Kasumi-1 (cell line): ENCODE results near the gene ATP5F1D.

ENCODE experiments used
- DNase-seq, 2 experiments: peaks; one replicate each; lab custom pipeline; 2025; lab: John Stamatoyannopoulos, UW

Gene ATP5F1D

DNA sequence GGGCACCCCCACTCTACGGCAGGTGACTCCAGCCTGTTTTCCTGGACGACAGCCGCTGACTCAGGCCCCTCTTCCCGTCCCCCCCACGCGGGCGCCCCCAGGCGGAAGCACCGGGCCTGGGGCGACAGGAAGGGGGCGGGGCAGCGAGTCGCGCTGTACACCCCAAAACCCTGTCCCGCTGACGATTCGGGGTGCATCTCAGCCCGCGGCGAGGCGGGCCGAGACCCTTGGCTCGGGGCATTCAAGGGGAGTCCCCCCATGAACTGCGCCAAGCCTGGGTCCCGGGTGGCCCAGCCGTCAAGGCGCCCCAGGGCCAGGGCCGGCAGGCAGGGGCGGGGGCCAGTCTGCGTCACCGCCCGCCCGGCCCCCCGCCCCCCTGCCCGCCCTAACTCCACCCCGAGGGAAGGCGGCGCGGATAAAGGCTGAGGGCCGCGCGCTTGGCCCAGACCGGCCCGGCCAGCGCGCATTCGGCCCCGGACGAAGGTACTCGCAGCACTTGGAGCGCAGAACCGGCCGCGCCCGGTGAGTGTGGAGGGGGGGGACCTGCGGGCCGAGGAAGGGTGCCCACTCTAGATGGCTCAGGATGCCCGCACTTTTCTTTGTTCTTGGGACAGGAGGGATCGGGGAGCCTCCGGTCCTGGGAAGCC is 6.7 kb downstream of the ATP5F1D start, which contains the start of gene MIDN:
Gene MIDN (plus strand): TSS at position 445 of the 647 bp plus-strand sequence. CDS start 1,714 bp downstream, outside the sequence.
- DNase-seq, result peak; percentile 57 to 69

GRCh38 chr19:1248786-1249297 is 7.3 kb downstream of the ATP5F1D start:
- peak; percentile 57 to 69 for DNase-seq

GRCh38 chr19:1249298-1249989 is 7.9 kb downstream of the ATP5F1D start:
- DNase-seq, result peak; percentile 90

GRCh38 chr19:1249990-1250436 is 8.5 kb downstream of the ATP5F1D start:
- no peak for DNase-seq

DNA sequence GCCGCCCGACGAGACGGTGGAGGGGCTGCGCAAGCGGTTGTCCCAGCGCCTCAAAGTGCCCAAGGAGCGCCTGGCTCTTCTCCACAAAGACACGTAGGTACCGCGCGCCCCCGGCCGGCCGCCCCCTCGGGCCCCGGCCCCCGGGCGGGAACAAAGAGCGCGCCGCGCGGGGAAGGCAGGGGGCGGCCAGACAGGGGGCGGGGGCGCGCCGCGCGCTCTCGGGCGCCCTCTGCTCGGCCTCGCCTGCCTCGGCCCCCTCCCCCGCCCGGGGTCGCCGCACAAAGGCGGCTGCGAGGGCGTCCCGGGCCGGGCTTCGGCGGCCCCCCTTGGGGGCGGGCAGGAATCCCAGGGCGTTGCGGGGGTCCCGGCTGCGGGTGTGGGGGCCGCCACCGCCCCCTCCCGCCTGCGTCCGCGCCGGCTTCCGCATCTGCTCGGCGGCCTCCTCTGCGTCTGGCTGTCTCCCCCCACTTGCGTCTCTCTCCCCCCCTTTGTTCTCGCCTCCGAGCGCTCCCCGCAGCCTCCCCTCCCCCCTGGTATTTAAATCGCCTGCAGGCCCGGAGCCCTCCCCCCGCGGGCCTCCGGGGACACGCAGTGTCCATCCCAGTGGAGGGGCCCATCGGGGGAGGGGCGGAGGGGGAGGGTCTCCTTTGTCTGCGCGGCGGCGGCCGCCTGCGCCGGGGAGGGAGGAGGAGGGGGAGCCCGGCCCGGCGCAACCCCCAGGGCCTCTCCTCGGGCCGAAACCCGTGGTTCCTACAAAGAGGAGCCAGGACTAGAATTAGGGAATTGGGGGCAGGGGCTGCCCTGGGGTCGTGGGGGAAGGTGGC is 9.1 kb downstream of the ATP5F1D start:
- DNase-seq, result peak; percentile 45 to 54

DNA sequence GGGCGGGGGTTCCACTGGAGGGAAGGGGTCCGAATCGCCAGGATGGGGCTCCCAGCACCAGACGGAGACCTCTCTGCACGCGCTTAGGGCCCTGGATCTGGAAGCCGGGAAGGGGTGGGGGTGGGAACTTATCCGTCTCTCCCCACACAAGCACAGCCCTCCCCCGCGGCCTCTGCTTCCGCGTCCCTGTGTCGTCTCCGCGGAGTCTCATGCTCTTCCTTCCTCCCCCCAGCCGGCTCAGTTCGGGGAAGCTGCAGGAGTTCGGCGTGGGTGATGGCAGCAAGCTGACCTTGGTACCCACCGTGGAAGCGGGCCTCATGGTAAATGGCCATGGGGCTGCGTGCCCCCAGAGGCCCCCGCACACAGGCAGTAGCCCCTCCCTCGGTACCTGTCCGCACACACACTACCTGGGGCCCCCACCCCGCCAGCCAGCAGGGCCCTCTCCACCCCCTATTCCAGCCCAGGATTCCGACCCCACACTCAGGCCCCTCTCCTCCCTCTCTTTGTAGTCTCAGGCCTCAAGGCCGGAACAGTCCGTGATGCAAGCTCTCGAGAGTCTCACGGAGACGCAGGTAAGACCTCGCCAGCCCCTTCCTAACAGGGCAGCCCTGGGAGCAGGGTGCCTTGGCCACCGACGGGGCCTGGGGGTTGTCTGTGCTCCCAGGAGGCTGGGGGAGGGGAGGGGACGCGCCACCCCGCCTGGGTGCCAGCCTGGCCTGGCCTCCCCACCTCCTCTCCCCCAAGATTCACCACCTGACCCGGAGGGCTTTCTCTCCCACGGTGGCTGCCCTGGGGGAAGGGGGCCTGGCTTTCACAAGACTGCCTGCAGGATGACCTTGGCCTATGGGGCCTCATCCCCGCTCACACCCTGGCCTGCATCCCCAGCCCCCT is 10.0 kb downstream of the ATP5F1D start:
- peak; percentile 63 to 84 for DNase-seq

GRCh38 chr19:1252221-1252820 is 10.8 kb downstream of the ATP5F1D start:
- peak; percentile 86 to 90 for DNase-seq

DNA sequence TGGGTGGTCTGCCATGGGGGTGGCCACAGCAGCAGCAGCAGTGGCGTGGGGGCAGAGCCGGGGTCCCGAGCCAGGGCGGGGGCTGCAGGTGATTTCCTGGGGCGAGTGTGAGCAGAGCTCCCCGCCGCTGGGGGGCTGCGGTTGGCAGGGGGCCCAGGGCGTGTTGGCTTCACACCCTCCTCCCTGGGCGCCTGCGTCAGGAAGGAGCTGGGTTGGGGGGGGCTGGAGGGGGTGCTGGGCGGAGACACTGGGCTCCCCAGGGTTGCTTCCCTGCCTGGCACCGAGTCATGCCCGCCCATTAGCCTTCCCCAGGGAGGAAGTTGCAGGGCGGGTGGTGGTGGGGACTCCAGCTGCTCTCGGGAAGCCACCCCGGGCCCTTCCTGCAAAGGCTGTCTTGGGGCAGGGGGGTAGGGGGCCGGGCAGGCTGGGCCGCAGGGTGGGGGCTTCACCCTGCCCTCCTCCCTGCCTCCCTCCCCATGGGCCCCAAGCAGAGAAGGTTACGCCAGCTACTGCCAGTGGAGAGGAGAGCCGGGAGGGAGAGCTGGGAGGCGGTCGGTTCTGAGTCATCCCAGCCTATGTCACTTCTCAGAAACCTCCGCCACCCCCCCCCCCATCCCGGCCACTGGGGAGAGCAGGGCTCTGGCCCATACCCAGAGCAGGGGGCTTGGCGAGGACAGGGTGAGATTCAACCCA is 11.4 kb downstream of the ATP5F1D start:
- DNase-seq, result peak; percentile 96 to 99

- peak in 1 of 2 experiments; percentile 57 for DNase-seq
Measured at GRCh38 chr19:1253514-1254080, 12.0 kb downstream of the ATP5F1D start.

- DNase-seq, result no peak
Measured at GRCh38 chr19:1254081-1254527, 12.6 kb downstream of the ATP5F1D start.

GRCh38 chr19:1254530-1255185 is 13.1 kb downstream of the ATP5F1D start:
- DNase-seq, result no peak

DNA sequence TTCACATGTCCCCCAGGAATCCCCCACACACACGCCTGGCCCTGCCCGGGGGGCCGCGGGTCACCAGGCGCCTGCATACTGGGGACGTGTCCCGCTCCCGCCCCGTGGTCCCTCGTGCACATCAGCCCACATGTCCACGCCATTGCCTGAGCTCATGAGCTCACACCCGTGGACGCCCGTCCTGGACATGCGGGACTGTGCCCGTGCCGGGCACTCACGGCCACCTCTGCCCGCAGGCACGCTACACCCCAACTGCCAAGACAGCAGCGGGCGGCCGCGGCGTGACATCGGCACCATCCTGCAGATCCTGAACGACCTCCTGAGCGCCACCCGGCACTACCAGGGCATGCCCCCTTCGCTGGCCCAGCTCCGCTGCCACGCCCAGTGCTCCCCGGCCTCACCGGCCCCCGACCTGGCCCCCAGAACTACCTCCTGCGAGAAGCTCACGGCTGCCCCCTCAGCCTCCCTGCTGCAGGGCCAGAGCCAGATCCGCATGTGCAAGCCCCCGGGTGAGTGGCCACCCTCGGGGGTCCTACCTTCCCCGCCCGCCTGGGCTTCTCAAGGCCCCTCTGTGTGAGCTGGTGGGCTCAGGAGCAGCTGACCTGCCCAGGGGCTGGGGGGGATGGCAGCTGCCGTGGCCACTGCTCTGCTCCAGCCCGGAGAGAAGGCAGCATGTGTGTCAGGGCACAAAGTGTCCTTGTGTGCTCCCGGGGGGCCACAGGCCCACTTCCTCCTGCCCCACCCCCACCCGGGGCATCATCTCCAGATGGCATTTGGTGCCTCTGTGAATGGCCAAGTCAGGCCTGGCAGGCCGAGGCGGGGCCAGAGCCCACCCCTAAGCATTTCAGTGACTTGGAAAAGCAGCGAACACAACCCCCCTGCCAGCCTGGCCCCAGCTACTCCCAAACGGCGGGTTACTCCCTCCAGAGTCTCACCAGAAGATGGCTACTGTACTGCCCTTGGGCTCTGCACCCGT is 13.9 kb downstream of the ATP5F1D start:
- no peak for DNase-seq

GRCh38 chr19:1256646-1257474 is 15.3 kb downstream of the ATP5F1D start:
- DNase-seq, result no peak

- no peak for DNase-seq
Measured at GRCh38 chr19:1257475-1258162, 16.1 kb downstream of the ATP5F1D start.

GRCh38 chr19:1258163-1258492 is 16.6 kb downstream of the ATP5F1D start:
- no peak for DNase-seq

- no peak for DNase-seq
Measured at GRCh38 chr19:1258707-1259205, 17.2 kb downstream of the ATP5F1D start.
